CD4-positive, alpha-beta T cell (primary cell): Measurements from ENCODE around the gene INPP4B. TPM values are rescaled to one million over a fixed set of nuclear protein-coding genes. Genes with fewer than 3 reads are reported as not detected.
A peak's percentile ranks its signal among the peaks of the same experiment; 100 is the strongest.

Source experiments
- ATAC-seq: fragments of 200-7000 bp; cut with Tn5 transposase; one replicate; pipeline ENCODE4 v1.10.0; 2022; ENCODE audit warnings: mild to moderate bottlenecking; ENCODE audit not compliant: poor library complexity
- CTCF ChIA-PET: fragments of 350-600 bp; sonication (Branson Sonifier 250); formaldehyde crosslinking; loops from one replicate; lab custom pipeline; 2021; ENCODE audit warnings: antibody characterized with exemption, inconsistent platforms; lab: Charles Lee
- POLR2A ChIA-PET: fragments of 350-600 bp; sonication (Branson Sonifier 250); formaldehyde crosslinking; loops from one replicate; lab custom pipeline; 2021; ENCODE audit warnings: antibody characterized with exemption, inconsistent platforms; lab: Charles Lee
- DNase-seq, 14 experiments: peaks; one replicate each; pipeline ENCODE4 v3.0.0-alpha.2; 2013 to 2020; ENCODE audit warnings: mixed read lengths in 2 of 14
- H3K27ac ChIP-seq, 2 donors: one replicate each; pipeline versions ENCODE4 v1.5.1 to v1.7.0; 2013; ENCODE audit warnings: low read length in 2 of 2, low read depth in 1 of 2, mild to moderate bottlenecking in 1 of 2
- H3K27me3 ChIP-seq, 2 experiments: 1 replicate in 1 of 2; 2 replicates in 1 of 2; pipeline versions ENCODE4 v1.6.1 to v1.7.0; 2013; ENCODE audit warnings: low read length in 2 of 2, control low read depth in 1 of 2, mild to moderate bottlenecking in 1 of 2, moderate library complexity in 1 of 2; ENCODE audit not compliant: insufficient read depth in 2 of 2, control insufficient read depth in 1 of 2
- H3K36me3 ChIP-seq: one replicate; pipeline ENCODE4 v1.6.1; 2013; ENCODE audit warnings: low read length, control low read depth; ENCODE audit not compliant: insufficient read depth
- H3K4me1 ChIP-seq: one replicate; pipeline ENCODE4 v1.6.1; 2013; ENCODE audit warnings: low read length, control low read depth; ENCODE audit not compliant: insufficient read depth
- H3K4me3 ChIP-seq: one replicate; pipeline ENCODE4 v1.5.1; 2013; ENCODE audit warnings: mild to moderate bottlenecking, low read length, moderate library complexity
- H3K9me3 ChIP-seq, 2 experiments: 1 replicate in 1 of 2; 2 replicates in 1 of 2; pipeline versions ENCODE4 v1.6.1 to v1.7.0; 2013; ENCODE audit warnings: low read length in 2 of 2, mild to moderate bottlenecking in 2 of 2, control low read depth in 1 of 2, moderate library complexity in 1 of 2; ENCODE audit not compliant: control insufficient read depth in 1 of 2, insufficient read depth in 1 of 2
- H3K27ac Mint-ChIP-seq: one replicate; pipeline ENCODE4 v1.8.0; 2020; ENCODE audit warnings: mixed read lengths
- H3K27me3 Mint-ChIP-seq: one replicate; pipeline ENCODE4 v1.8.0; 2021; ENCODE audit warnings: mixed read lengths
- H3K36me3 Mint-ChIP-seq: one replicate; pipeline ENCODE4 v1.8.0; 2021; ENCODE audit warnings: low read depth, mixed read lengths
- H3K4me1 Mint-ChIP-seq: one replicate; pipeline ENCODE4 v1.8.0; 2021; ENCODE audit warnings: low read depth, mixed read lengths
- H3K4me3 Mint-ChIP-seq: one replicate; pipeline ENCODE4 v1.8.0; 2020; ENCODE audit warnings: mild to moderate bottlenecking, mixed read lengths
- H3K9me3 Mint-ChIP-seq: one replicate; pipeline ENCODE4 v1.8.0; 2020; ENCODE audit warnings: mixed read lengths
- intact Hi-C, 2 experiments: fragments of 100-400 bp; cut with DNase I in 1 of 2; cut with micrococcal nuclease in 1 of 2; formaldehyde crosslinking; loops; one replicate each; pipeline versions ENCODE4 v1.15.1 to v1.9.0; 2023 to 2025; cut with DNase I, micrococcal nuclease
- total RNA-seq, 174 experiments: library from RNA in 2 of 174; stranded (reverse) in 2 of 174; gene quantifications; one replicate each; pipeline ENCODE4 v1.2.3 and lab custom pipeline; 2021 to 2026
- TF ChIP-seq, protein P1 (sequence below): fragments of 200-600 bp; IDR thresholded peaks from one replicate; pipeline ENCODE4 v1.8.0; 2022; ENCODE audit warnings: antibody characterized with exemption, mild to moderate bottlenecking

Gene INPP4B
- total RNA-seq, 2 experiments from 2014 or later = 50.7 to 53.8 TPM

DNA sequence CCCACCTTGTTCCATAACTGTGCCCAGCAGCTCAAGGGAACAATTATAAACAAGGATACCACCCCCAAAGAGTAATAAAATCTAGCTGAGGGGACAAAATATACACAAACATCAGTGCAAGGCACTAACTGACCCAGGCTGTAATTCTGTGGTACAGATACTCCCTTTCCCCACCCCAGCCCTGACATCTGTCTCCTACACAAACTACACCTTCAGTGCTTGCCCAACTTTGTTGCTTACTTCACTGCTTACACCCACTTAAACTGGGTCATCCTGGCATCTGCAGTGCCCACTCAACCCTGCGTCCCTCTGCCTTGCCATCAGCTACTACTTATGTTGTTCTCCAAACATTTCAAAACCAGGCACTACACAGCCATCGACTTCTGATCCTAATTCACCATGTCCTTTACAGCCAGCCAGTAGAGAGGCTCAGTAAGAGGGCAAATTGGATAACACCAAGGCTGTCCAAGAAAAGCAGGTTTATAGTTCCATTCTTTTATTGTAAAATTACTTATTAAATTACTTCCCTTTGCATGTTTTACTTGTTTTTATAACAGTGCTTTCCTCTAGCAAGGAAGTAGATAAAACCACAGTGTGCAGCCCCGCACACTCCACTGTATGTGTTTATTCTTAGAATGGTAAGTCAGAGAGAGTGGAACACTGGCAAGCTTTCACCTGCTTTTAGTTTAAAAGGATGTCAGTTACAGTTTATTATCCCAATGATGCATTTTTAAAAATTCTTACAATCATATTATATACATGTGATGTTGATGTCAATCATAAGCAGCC is 149.6 kb downstream of the INPP4B start:
- POLR2A ChIA-PET = interaction anchor here (0.6 to 4.4 kb wide), 11 partner anchors 10 to 342 kb away, joined by 3 to 32 read pairs (median 4); no protein-coding TSS in a partner anchor
- no peaks in the 10 kb centered on the region for H3K27me3 ChIP-seq
- H3K9me3 ChIP-seq = no peaks in the 10 kb centered on the region
- H3K4me3 ChIP-seq = no peak overlapping the region
- peaks cover 17% of the 10 kb centered on the region for H3K36me3 Mint-ChIP-seq
- peak overlapping the region; percentile 70 for H3K4me3 Mint-ChIP-seq
- peak; percentile 72 for ATAC-seq
- peaks cover 74% of the 10 kb centered on the region for H3K4me1 Mint-ChIP-seq
- intact Hi-C loops = no loop called here
- peaks cover 29% of the 10 kb centered on the region for H3K4me1 ChIP-seq
- H3K9me3 Mint-ChIP-seq = no peaks in the 10 kb centered on the region
- H3K27ac ChIP-seq = peak overlapping the region; percentile 74 to 76
- CTCF ChIA-PET = no interaction called here
- DNase-seq = peak in 10 of 14 experiments; percentile 9 to 66 (median 32)
- no peak overlapping the region for H3K27ac Mint-ChIP-seq
- no peaks in the 10 kb centered on the region for H3K27me3 Mint-ChIP-seq
- TF ChIP-seq, protein P1, sequence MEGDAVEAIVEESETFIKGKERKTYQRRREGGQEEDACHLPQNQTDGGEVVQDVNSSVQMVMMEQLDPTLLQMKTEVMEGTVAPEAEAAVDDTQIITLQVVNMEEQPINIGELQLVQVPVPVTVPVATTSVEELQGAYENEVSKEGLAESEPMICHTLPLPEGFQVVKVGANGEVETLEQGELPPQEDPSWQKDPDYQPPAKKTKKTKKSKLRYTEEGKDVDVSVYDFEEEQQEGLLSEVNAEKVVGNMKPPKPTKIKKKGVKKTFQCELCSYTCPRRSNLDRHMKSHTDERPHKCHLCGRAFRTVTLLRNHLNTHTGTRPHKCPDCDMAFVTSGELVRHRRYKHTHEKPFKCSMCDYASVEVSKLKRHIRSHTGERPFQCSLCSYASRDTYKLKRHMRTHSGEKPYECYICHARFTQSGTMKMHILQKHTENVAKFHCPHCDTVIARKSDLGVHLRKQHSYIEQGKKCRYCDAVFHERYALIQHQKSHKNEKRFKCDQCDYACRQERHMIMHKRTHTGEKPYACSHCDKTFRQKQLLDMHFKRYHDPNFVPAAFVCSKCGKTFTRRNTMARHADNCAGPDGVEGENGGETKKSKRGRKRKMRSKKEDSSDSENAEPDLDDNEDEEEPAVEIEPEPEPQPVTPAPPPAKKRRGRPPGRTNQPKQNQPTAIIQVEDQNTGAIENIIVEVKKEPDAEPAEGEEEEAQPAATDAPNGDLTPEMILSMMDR = no peak
- H3K36me3 ChIP-seq = no peaks in the 10 kb centered on the region

DNA sequence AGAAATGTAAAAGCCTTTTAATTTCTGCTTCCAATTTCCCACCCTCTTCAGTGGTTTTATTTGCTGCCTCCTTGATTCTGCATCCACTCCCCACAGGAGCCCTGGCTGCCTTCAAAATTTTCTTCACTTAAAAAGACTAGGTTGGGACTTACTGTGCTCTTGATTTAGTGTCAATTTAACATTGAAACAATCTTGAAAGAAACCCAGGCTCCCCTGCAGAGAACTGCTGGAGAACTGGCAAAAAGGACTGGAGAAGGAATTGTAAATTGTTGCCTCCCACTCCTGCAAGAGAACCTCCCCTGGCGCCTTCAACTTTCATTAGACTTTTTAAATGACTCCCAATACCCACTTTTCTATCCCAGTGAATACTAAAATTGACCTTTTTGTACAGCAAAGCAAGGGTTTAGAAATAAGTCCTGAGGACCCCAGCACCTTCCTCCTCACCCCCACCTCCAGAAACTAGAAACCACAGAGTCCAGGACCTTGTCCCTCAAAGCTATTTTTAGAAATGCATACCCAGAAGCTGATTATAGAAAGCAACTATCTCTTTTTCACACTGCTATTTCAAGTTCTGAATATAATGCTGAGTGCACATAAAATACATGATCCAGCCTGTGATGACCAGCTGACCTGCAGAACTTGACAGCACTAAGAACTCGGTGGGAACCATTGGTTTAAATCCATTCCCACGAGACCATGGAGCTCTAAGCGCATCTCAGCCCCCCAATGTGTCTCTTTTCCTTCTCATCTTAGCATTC is 155.5 kb downstream of the INPP4B start:
- intact Hi-C loops = no loop called here
- H3K27ac ChIP-seq = no peak overlapping the region
- H3K4me3 ChIP-seq = no peak overlapping the region
- POLR2A ChIA-PET = interaction anchor here (0.7 to 1.7 kb wide), 2 partner anchors 13 to 404 kb away, joined by 3 read pairs; no protein-coding TSS in a partner anchor
- CTCF ChIA-PET = no interaction called here
- H3K9me3 Mint-ChIP-seq = peaks cover 4% of the 10 kb centered on the region
- TF ChIP-seq, protein P1 = no peak
- no peak overlapping the region for H3K4me3 Mint-ChIP-seq
- H3K36me3 ChIP-seq = no peaks in the 10 kb centered on the region
- ATAC-seq (no peak), DNase-seq (no peak)
- peaks cover 37% of the 10 kb centered on the region for H3K36me3 Mint-ChIP-seq
- H3K9me3 ChIP-seq = no peaks in the 10 kb centered on the region
- peaks cover under 1% of the 10 kb centered on the region for H3K4me1 ChIP-seq
- H3K27me3 Mint-ChIP-seq = no peaks in the 10 kb centered on the region
- no peak overlapping the region for H3K27ac Mint-ChIP-seq
- H3K27me3 ChIP-seq = no peaks in the 10 kb centered on the region
- H3K4me1 Mint-ChIP-seq = peaks cover 51% of the 10 kb centered on the region

DNA sequence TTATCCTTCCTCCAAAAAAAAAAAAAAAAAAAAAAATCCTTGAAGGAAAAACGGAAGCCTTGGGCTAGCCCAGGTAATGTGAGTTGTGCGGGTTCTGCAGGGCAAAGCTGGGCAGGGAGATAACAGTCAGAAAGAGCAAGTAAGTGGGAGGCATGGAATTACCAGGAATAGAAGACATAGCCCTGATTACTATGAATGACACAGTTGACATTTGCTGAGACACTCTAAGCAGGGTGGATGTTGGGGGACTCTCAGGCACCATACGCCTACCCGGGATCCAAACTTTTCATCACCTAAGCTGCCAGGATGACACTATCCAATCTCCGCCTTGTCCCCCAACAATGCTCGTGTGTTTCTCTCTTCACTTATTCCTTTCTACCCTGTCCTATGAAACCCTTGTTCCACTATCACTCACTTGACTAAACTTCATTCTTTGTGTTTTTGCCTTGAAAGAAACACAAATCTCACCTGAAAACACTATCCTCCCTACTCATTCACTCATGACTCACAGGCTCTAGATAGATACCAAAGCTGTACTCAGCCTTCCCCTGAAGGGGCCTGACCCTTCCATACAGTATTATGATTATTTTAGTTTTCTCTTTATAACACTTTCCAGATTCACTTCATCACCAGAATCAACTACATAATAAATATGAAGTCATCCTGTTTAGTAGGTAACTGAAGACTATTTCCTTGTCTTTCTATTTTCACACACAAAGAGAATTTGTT is 158.4 kb downstream of the INPP4B start:
- intact Hi-C loops = no loop called here
- ChIA-PET POLR2A (interaction anchor here (0.5 to 1.2 kb wide), 3 partner anchors 10 to 376 kb away, joined by 3 to 10 read pairs (median 3); no protein-coding TSS in a partner anchor), CTCF (interaction anchor here (0.7 kb wide), 1 partner anchor 11 kb away, joined by 3 read pairs; no protein-coding TSS in a partner anchor)
- ATAC-seq (no peak), DNase-seq (no peak)
- TF ChIP-seq, protein P1 = no peak
- H3K36me3 ChIP-seq = no peaks in the 10 kb centered on the region
- Mint-ChIP-seq H3K4me3 (no peak overlapping the region), H3K27me3 (no peaks in the 10 kb centered on the region), H3K9me3 (peaks cover 9% of the 10 kb centered on the region), H3K36me3 (peaks cover 51% of the 10 kb centered on the region), H3K4me1 (peaks cover 37% of the 10 kb centered on the region), H3K27ac (no peak overlapping the region)
- no peaks in the 10 kb centered on the region for H3K9me3 ChIP-seq
- no peaks in the 10 kb centered on the region for H3K4me1 ChIP-seq
- no peaks in the 10 kb centered on the region for H3K27me3 ChIP-seq
- no peak overlapping the region for H3K4me3 ChIP-seq
- no peak overlapping the region for H3K27ac ChIP-seq
